ENCODE data around the gene CDCP1.

GRCh38 chr3:45134758-45135521 lies 11.2 kb downstream of the CDCP1 start:
- TF ChIP-seq CTCF (IDR thresholded peaks at IDR 0.05) (no peak), POLR2A (IDR thresholded peaks at IDR 0.05) (no peak)

All from right lobe of liver (tissue), 4 donors.